Measurements from ENCODE around the gene HM13.
"Not testable (repeated sequence)": the region's sequence is repeated elsewhere in the genome, so short reads cannot be mapped to it uniquely, and the experiment has no call there.

The HM13 gene, protein sequence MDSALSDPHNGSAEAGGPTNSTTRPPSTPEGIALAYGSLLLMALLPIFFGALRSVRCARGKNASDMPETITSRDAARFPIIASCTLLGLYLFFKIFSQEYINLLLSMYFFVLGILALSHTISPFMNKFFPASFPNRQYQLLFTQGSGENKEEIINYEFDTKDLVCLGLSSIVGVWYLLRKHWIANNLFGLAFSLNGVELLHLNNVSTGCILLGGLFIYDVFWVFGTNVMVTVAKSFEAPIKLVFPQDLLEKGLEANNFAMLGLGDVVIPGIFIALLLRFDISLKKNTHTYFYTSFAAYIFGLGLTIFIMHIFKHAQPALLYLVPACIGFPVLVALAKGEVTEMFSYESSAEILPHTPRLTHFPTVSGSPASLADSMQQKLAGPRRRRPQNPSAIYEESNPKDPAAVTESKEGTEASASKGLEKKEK

GRCh38 chr20:31514154-31515071 lies at the start of gene HM13:
Gene HM13 (plus strand): TSS chr20:31514442. CDS start chr20:31514552, 110 bp downstream.
- peak; percentile 91 for DNase-seq (ENCODE audit: low read depth)

GRCh38 chr20:31470946-31471345 lies 43.3 kb upstream of the HM13 start:
- not testable (repeated sequence) for DNase-seq (ENCODE audit: low read depth)

- DNase-seq (ENCODE audit: low read depth) = no peak
Observed at GRCh38 chr20:31472395-31473330, 41.6 kb upstream of the HM13 start.

GRCh38 chr20:31473331-31474096 lies 40.7 kb upstream of the HM13 start:
- DNase-seq (ENCODE audit: low read depth) = no peak

GRCh38 chr20:31474097-31474436 lies 40.2 kb upstream of the HM13 start:
- DNase-seq (ENCODE audit: low read depth) = no peak

DNA sequence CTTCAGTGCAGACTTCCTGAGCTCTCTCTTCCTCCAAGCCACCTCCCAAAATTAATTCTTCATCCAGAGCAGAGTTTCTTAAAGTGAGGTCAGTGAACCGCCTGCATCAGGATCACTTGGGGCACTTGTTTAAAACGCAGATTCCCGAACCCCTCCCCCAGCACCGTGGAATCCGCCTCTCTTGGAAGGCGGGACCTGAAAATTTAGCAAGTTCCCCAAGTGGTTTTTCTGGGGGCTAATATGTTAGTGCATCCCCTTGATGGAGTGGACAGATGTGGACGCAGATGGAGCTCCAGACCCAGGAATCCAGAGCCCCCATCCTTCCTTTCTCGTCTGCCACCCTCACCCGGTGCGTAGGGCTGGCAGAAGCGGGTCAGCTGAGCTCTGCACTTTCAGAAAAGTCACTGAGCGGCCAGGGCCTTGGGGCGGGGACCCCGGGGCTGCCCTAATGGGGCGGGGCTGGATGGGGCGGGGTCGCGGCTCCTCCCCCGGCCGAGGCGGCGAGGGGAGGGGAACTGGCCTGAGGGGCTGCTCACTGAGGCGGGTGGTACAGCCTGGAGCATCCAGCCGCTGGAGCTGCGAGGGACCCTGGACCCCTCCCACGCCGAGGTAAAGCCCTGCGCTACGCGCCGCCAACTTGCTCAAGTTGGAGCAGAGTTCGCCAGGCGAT lies 39.3 kb upstream of the HM13 start, which contains the start of the genes DEFB124 and REM1:
Gene DEFB124 (minus strand): TSS at position 370 of the 670 bp plus-strand sequence. CDS start 2,114 bp downstream, outside the sequence.
Gene REM1 (plus strand): TSS at position 531 of the 670 bp plus-strand sequence. CDS start 1,158 bp downstream, outside the sequence.
- DNase-seq (ENCODE audit: low read depth) = no peak

- no peak for DNase-seq (ENCODE audit: low read depth)
Observed at GRCh38 chr20:31475472-31476293, 38.6 kb upstream of the HM13 start.

- DNase-seq (ENCODE audit: low read depth) = no peak
Observed at GRCh38 chr20:31476294-31476585, 38.0 kb upstream of the HM13 start.

DNA sequence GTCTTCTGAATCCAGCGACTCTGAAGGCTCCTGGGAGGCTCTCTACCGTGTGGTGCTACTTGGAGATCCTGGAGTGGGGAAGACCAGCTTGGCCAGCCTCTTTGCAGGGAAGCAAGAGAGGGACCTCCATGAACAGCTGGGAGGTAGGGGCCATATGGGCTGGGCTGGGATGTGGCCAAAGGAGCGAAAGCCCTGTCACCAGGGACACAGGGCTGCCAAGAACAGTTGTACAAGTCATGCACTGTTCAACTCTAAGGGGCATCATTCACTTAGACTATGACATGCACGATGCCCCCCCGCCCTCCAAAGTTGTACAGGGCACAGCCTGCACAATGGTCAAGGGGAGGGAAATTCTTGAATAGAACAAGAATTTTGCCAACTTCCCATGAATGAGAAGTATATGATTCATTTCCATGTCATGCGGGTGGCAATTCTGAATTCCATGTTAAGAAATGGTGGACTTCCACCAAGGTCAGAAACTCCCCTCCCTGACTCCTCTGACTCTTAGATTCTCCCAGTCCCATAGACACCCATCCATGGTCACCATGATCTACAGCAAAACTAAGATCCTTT lies 37.5 kb upstream of the HM13 start:
- DNase-seq (ENCODE audit: low read depth) = no peak

GRCh38 chr20:31484001-31484400 lies 30.2 kb upstream of the HM13 start:
- no peak for DNase-seq (ENCODE audit: low read depth)

DNA sequence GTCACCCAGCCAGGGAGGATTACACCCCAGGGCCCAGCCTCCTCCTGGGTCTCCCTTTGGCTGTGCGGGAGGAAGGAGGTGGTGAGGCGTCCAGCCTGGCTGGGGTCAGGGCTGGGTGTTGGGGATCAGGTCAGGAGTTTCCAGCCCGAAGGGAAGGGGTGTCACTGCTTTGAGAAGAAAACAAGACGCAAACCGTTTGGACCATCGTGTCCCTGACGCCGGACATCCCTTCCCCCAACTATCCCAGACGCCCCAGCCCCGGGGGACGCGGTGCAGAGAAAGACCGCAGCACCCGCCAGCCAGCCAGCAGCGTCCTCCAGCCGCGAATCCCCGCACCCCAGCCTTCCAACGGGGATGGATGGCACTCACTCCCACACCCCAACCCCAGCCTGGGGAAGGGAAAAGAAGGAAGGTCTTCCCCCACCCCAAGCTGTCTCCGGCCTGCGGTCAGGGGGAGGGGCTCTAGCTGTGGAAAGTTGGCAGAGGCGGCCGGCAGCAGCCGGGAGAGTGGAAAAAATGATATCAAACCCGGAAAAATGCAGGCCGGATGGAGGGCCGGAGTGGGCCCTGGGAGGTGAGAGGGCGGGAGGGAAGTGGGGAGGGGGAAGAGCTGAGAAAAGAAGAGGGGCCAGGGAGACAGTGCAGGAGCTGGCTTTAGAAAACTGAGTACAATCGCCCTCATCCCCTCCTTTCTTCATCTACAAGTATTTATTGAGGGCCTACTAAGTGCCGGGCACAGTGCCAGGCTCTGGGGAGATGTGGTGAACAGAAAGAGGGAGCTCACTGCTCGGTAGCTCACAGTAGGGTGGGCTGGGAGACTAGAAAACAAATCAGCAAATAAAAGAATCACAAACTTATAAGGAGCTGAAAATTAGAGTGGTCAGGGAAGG lies 28.5 kb upstream of the HM13 start:
- no peak for DNase-seq (ENCODE audit: low read depth)

- no peak for DNase-seq (ENCODE audit: low read depth)
Observed at GRCh38 chr20:31488115-31488514, 26.1 kb upstream of the HM13 start.

- DNase-seq (ENCODE audit: low read depth) = no peak
Observed at GRCh38 chr20:31489152-31489551, 25.1 kb upstream of the HM13 start.

DNA sequence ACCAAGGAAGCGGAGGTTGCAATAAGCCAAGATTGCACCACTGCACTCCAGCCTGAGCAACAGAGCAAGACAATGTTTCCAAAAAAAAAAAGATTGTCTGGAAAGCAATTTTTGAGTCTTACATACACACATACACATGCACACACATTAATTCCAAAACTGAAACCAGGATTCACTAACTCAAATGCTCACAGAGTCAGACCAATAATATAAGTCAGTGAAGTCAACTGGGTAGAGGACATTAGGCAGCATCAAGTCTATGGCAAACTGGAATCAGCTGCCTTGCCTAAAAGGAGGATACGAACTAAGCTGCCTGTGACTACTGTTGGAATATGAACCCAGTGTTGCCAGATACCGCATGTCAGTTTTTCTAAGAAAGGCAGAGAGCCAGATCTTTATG lies 23.5 kb upstream of the HM13 start:
- no peak for DNase-seq (ENCODE audit: low read depth)

- no peak for DNase-seq (ENCODE audit: low read depth)
Observed at GRCh38 chr20:31494131-31494530, 20.1 kb upstream of the HM13 start.

- DNase-seq (ENCODE audit: low read depth) = no peak
Observed at GRCh38 chr20:31496761-31497295, 17.4 kb upstream of the HM13 start.

DNA sequence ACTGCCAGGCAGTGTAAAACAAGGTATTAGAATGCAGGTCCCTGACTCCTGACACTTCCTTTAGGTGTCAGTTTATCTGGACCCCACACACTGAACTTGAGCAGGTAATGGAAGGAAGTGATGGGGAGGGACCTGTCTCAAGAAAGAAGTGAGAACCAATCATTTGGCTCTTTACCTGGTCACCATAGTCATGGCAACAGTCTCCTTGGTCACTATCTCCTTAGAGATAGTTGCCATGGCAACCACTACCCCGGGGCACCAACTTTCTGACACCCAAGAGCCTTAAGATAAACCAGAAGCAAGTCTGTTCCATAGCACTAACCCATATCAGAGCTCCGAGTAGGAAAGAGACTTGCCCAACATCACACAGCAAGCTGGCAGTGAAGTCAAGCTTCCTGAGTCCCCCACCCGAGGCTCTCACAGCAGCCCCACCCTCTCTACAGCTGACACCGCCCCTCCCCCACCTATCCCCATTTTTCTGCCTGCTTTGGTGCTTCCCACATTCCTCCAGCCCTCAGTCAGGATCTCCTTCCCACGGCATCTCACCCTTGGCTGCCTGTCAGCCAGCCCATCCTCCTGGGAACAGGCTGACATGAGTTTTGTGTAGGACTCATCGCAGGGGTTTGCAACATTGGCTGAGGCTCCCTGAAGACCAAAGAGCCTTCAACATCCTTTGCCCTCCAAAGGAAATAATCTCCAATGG lies 16.3 kb upstream of the HM13 start:
- no peak for DNase-seq (ENCODE audit: low read depth)
